ENCODE data around the gene CHRNB2.

The CHRNB2 gene

DNA sequence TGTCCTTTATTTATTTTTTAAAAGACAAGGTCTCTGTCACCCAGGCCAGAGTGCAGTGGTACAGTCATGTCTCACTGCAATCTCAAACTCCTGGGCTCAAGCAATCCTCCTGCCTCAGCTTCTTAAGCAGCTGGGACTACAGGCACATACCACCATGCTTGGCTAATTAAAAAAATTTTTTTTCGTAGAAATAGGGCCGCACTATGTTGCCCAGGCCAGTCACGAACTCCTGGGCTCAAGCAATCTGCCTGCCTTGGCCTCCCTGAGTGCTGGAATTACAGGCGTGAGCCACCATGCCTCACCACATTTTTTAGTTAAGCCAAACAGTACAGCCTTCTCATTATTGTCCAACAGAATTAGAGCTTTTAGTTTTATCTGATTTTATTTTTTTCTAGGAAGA is 47.8 kb downstream of the CHRNB2 start:
- no peak for TF ChIP-seq FOXA1 (IDR thresholded peaks at IDR 0.05)
- no peak for TF ChIP-seq BHLHE40 (IDR thresholded peaks at IDR 0.05; ENCODE audit: borderline replicate concordance)
- no peak for TF ChIP-seq LEF1 (IDR thresholded peaks at IDR 0.05; ENCODE audit: borderline replicate concordance)
- no peak for TF ChIP-seq TARDBP (IDR thresholded peaks at IDR 0.05)
- no peak for TF ChIP-seq SP1 (IDR thresholded peaks at IDR 0.05)
- no peak for TF ChIP-seq CTBP1 (IDR thresholded peaks at IDR 0.05; ENCODE audit: borderline replicate concordance)
- no peak for TF ChIP-seq L3MBTL2 (conservative IDR thresholded peaks at IDR 0.05)
- no peak for TF ChIP-seq SUZ12 (IDR thresholded peaks at IDR 0.05)
- TF ChIP-seq NFRKB (IDR thresholded peaks at IDR 0.05), result no peak
- no peak for TF ChIP-seq FOXK2 (IDR thresholded peaks at IDR 0.05)
- no peak for TF ChIP-seq FOXM1 (IDR thresholded peaks at IDR 0.05; ENCODE audit: borderline replicate concordance)
- no peak for TF ChIP-seq HDGF (IDR thresholded peaks at IDR 0.05; ENCODE audit: borderline replicate concordance)
- no peak for TF ChIP-seq ELF4 (IDR thresholded peaks at IDR 0.05)
- POLR2A ChIA-PET, result no interaction called here
- CTCF ChIA-PET, result no interaction called here
- no peak for DNase-seq (ENCODE audit: extremely low spot score)

DNA sequence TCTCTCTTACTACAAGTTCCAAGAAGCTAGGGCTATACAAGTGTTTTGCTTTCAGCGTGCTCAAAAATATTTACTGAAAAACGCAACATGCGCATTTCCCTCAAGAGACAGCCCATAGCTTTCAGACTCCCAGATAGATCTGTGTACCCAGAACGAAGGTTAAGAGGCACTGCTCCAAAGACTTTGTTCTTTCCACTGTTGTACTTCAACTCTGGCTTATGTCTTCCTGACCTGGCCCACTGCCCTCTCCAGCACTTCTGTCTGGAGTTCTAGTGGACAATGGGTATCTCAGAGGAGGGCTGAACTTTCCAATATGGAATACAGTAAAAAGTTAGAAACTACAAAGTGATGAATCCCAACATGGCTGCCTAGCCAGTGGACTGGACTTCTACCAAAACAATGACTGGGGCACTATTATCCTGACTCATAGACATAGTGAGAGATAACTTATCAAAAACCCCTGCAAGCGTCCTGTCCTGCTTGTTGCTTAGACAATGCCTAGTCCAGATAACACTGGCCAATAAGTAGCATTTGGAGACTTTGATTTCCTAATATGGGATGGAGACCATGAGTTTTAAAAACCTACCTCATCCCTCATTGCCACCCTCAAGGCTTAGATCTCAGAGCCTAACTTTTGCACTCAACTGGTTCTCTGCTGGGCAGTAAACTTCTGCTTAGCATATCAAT is 49.2 kb downstream of the CHRNB2 start:
- no peak for TF ChIP-seq ELF4 (IDR thresholded peaks at IDR 0.05)
- TF ChIP-seq L3MBTL2 (conservative IDR thresholded peaks at IDR 0.05), result no peak
- no peak for TF ChIP-seq ARNT (IDR thresholded peaks at IDR 0.05)
- TF ChIP-seq FOXM1 (IDR thresholded peaks at IDR 0.05; ENCODE audit: borderline replicate concordance), result no peak
- no peak for TF ChIP-seq CTBP1 (IDR thresholded peaks at IDR 0.05; ENCODE audit: borderline replicate concordance)
- TF ChIP-seq, protein P1, sequence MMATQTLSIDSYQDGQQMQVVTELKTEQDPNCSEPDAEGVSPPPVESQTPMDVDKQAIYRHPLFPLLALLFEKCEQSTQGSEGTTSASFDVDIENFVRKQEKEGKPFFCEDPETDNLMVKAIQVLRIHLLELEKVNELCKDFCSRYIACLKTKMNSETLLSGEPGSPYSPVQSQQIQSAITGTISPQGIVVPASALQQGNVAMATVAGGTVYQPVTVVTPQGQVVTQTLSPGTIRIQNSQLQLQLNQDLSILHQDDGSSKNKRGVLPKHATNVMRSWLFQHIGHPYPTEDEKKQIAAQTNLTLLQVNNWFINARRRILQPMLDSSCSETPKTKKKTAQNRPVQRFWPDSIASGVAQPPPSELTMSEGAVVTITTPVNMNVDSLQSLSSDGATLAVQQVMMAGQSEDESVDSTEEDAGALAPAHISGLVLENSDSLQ (IDR thresholded peaks at IDR 0.05), result no peak
- TF ChIP-seq TARDBP (IDR thresholded peaks at IDR 0.05), result no peak
- TF ChIP-seq ZNF384 (IDR thresholded peaks at IDR 0.05), result no peak
- no peak for TF ChIP-seq HDGF (IDR thresholded peaks at IDR 0.05; ENCODE audit: borderline replicate concordance)
- TF ChIP-seq NFRKB (IDR thresholded peaks at IDR 0.05), result no peak
- no peak for TF ChIP-seq BHLHE40 (IDR thresholded peaks at IDR 0.05; ENCODE audit: borderline replicate concordance)
- no peak for DNase-seq (ENCODE audit: extremely low spot score)
- ChIA-PET CTCF (no interaction called here), POLR2A (no interaction called here)

DNA sequence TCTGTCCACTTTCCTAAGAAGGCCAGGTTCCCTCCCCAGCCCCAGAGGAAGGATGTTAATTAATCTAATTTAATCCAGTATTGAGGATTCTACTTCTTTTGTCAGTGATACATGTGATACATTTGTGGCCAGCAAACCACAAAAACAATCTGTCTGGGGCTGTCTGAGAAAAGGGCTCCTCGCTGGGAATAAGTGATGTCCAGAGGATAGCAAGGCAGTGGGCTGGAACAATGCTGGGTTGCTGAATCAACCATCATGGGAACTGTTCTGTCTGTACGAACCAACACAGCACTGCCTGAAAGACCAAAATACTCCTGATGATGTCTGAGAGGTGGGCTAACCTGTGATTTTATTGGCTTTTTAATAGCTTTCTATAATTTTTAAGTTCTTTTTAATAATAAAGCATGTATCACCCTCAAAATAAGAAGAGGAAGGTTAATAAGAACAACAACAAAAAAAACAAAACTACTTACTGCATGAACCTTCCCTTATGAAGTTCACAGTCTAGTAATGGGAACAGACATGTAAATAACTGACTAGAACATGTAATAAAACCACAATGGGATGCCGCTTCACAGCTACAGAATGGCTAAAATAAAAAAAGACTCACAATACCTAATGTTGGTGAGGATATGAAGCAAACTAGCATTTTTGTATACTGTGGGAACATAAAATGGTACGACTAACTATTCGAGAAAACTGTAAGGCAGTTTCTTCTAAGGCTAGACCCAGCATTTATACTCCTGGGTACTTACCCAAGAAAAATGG is 51.8 kb downstream of the CHRNB2 start:
- DNase-seq (ENCODE audit: extremely low spot score), result no peak
- POLR2A ChIA-PET, result interaction anchor here (1.7 kb wide), 1 partner anchor 8 kb away, joined by 3 read pairs; no protein-coding TSS in a partner anchor
- TF ChIP-seq FOXA1 (IDR thresholded peaks at IDR 0.05) (no peak), ARNT (IDR thresholded peaks at IDR 0.05) (no peak), HDGF (IDR thresholded peaks at IDR 0.05; ENCODE audit: borderline replicate concordance) (no peak), ZNF384 (IDR thresholded peaks at IDR 0.05) (no peak), NFRKB (IDR thresholded peaks at IDR 0.05) (no peak), ELF4 (IDR thresholded peaks at IDR 0.05) (no peak), CTBP1 (IDR thresholded peaks at IDR 0.05; ENCODE audit: borderline replicate concordance) (no peak), L3MBTL2 (conservative IDR thresholded peaks at IDR 0.05) (no peak)
- CTCF ChIA-PET, result no interaction called here

DNA sequence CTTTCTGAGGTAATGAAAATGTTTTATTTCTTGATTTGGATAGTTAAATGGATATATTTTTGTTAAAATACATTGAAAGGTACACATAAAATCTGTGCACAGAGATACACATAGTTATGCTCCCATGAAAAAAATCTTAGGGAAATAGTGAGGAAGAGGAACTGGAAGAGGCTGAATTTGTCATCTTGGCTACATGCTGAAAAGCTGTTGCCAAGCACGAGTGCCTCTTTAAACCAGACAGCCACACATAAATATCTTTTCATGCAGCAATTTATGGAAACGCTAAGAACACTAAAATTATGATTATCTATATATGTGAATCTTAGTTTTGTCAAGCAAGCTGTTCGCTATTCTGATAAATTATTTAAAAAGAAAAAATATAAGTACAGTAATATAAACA is 53.2 kb downstream of the CHRNB2 start:
- ChIA-PET CTCF (no interaction called here), POLR2A (interaction anchor here (1.7 kb wide), 1 partner anchor 9 kb away, joined by 3 read pairs; no protein-coding TSS in a partner anchor)
- TF ChIP-seq FOXA1 (IDR thresholded peaks at IDR 0.05) (no peak), SUZ12 (IDR thresholded peaks at IDR 0.05) (no peak)
- no peak for DNase-seq (ENCODE audit: extremely low spot score)

- POLR2A ChIA-PET, result no interaction called here
- CTCF ChIA-PET, result interaction anchor here (0.6 to 0.7 kb wide), 2 partner anchors 8 to 572 kb away, joined by 3 read pairs; no protein-coding TSS in a partner anchor
- TF ChIP-seq NFRKB (IDR thresholded peaks at IDR 0.05) (no peak), ARNT (IDR thresholded peaks at IDR 0.05) (no peak), LEF1 (IDR thresholded peaks at IDR 0.05; ENCODE audit: borderline replicate concordance) (no peak), L3MBTL2 (conservative IDR thresholded peaks at IDR 0.05) (no peak), SP1 (IDR thresholded peaks at IDR 0.05) (no peak), CTBP1 (IDR thresholded peaks at IDR 0.05; ENCODE audit: borderline replicate concordance) (no peak), TARDBP (IDR thresholded peaks at IDR 0.05) (no peak), ZNF384 (IDR thresholded peaks at IDR 0.05) (no peak), ELF4 (IDR thresholded peaks at IDR 0.05) (no peak), BHLHE40 (IDR thresholded peaks at IDR 0.05; ENCODE audit: borderline replicate concordance) (no peak), FOXA1 (IDR thresholded peaks at IDR 0.05) (no peak), SUZ12 (IDR thresholded peaks at IDR 0.05) (no peak), HDGF (IDR thresholded peaks at IDR 0.05; ENCODE audit: borderline replicate concordance) (no peak), FOXK2 (IDR thresholded peaks at IDR 0.05) (no peak), FOXM1 (IDR thresholded peaks at IDR 0.05; ENCODE audit: borderline replicate concordance) (no peak)
- TF ChIP-seq, protein P1 (IDR thresholded peaks at IDR 0.05), result no peak
- DNase-seq (ENCODE audit: extremely low spot score), result no peak
These were observed 54.3 kb downstream of the CHRNB2 start for GRCh38 chr1:154621875-154622274.

- ChIA-PET POLR2A (no interaction called here), CTCF (interaction anchor here (0.7 kb wide), 1 partner anchor 571 kb away, joined by 3 read pairs; no protein-coding TSS in a partner anchor)
- no peak for DNase-seq (ENCODE audit: extremely low spot score)
- TF ChIP-seq ZNF384 (IDR thresholded peaks at IDR 0.05) (no peak), L3MBTL2 (conservative IDR thresholded peaks at IDR 0.05) (no peak), CTBP1 (IDR thresholded peaks at IDR 0.05; ENCODE audit: borderline replicate concordance) (no peak), ELF4 (IDR thresholded peaks at IDR 0.05) (no peak), ARNT (IDR thresholded peaks at IDR 0.05) (no peak), FOXA1 (IDR thresholded peaks at IDR 0.05) (no peak), HDGF (IDR thresholded peaks at IDR 0.05; ENCODE audit: borderline replicate concordance) (no peak), LEF1 (IDR thresholded peaks at IDR 0.05; ENCODE audit: borderline replicate concordance) (no peak), SP1 (IDR thresholded peaks at IDR 0.05) (no peak), FOXM1 (IDR thresholded peaks at IDR 0.05; ENCODE audit: borderline replicate concordance) (no peak)
- TF ChIP-seq, protein P1 (IDR thresholded peaks at IDR 0.05), result no peak
These were observed 55.0 kb downstream of the CHRNB2 start for GRCh38 chr1:154622503-154623039.
